PC-9 (cell line): ENCODE results near the gene ATP2B2.

Experiments
- CTCF ChIP-seq: fragments of 200-600 bp; sonication (generic); conservative IDR thresholded peaks from 2 replicates; pipeline ENCODE4 v1.6.1; 2017; ENCODE audit warnings: mixed run types, antibody characterized with exemption, mild to moderate bottlenecking, moderate library complexity
- EZH2 ChIP-seq: fragments of 200-600 bp; sonication (generic); IDR thresholded peaks from 2 replicates; pipeline ENCODE4 v1.8.0; 2017; ENCODE audit warnings: antibody characterized with exemption, low read depth

GRCh38 chr3:10492364-10493201 is 12.8 kb downstream of the ATP2B2 start:
- TF ChIP-seq EZH2 (no peak), CTCF (no peak)
